H9 (cell line): ENCODE results near the gene SLC15A3. TPM values are rescaled to one million over a fixed set of nuclear protein-coding genes. Genes with fewer than 3 reads are reported as not detected.

ENCODE experiments used
- DNase-seq: peaks from one replicate; pipeline ENCODE4 v3.0.0-alpha.2; 2017
- H2AFZ ChIP-seq: one replicate; pipeline ENCODE4 v1.6.1; 2013; ENCODE audit warnings: mild to moderate bottlenecking, low read length, control low read depth, moderate library complexity
- H2AK5ac ChIP-seq: 2 replicates; pipeline ENCODE4 v1.6.1; 2013; ENCODE audit warnings: low read length, control low read depth, mixed read lengths; ENCODE audit not compliant: insufficient read length
- H2BK120ac ChIP-seq: one replicate; pipeline ENCODE4 v1.6.1; 2013; ENCODE audit warnings: low read depth, mild to moderate bottlenecking, low read length, control low read depth, inconsistent platforms; ENCODE audit not compliant: poor library complexity, severe bottlenecking
- H2BK12ac ChIP-seq: 2 replicates; pipeline ENCODE4 v1.6.1; 2013; ENCODE audit warnings: low read length, control low read depth, mixed read lengths, low read depth; ENCODE audit not compliant: insufficient read length
- H2BK15ac ChIP-seq: 2 replicates; pipeline ENCODE4 v1.6.1; 2013; ENCODE audit warnings: low read depth, low read length, control low read depth
- H2BK20ac ChIP-seq: one replicate; pipeline ENCODE4 v1.6.1; 2013; ENCODE audit warnings: low read depth, mild to moderate bottlenecking, low read length, control low read depth, inconsistent platforms; ENCODE audit not compliant: poor library complexity, severe bottlenecking
- H2BK5ac ChIP-seq: 2 replicates; pipeline ENCODE4 v1.6.1; 2013; ENCODE audit warnings: low read length, control low read depth, mixed read lengths; ENCODE audit not compliant: insufficient read length
- H3K14ac ChIP-seq: 2 replicates; pipeline ENCODE4 v1.6.1; 2013; ENCODE audit warnings: low read length, control low read depth; ENCODE audit not compliant: insufficient read depth
- H3K18ac ChIP-seq: 2 replicates; pipeline ENCODE4 v1.6.1; 2013; ENCODE audit warnings: low read depth, mild to moderate bottlenecking, mixed read lengths, low read length, control low read depth; ENCODE audit not compliant: insufficient read length
- H3K23ac ChIP-seq: 2 replicates; pipeline ENCODE4 v1.6.1; 2013; ENCODE audit warnings: low read length, control low read depth, mixed read lengths, low read depth; ENCODE audit not compliant: insufficient read length
- H3K23me2 ChIP-seq: 2 replicates; pipeline ENCODE4 v1.6.1; 2013; ENCODE audit warnings: low read depth, mild to moderate bottlenecking, mixed read lengths, low read length, control low read depth; ENCODE audit not compliant: insufficient read length, poor library complexity, severe bottlenecking
- H3K27ac ChIP-seq: 2 replicates; pipeline ENCODE4 v1.5.1; 2013; ENCODE audit warnings: low read length, control low read depth, mixed read lengths, low read depth; ENCODE audit not compliant: insufficient read length
- H3K27me3 ChIP-seq: 2 replicates; pipeline ENCODE4 v1.6.1; 2013; ENCODE audit warnings: low read length, control low read depth, inconsistent platforms; ENCODE audit not compliant: insufficient read depth
- H3K4ac ChIP-seq: 2 replicates; pipeline ENCODE4 v1.6.1; 2013; ENCODE audit warnings: low read depth, mild to moderate bottlenecking, control low read depth, inconsistent platforms, low read length, moderate library complexity
- H3K4me1 ChIP-seq: 2 replicates; pipeline ENCODE4 v1.6.1; 2013; ENCODE audit warnings: low read length, control low read depth, inconsistent platforms; ENCODE audit not compliant: insufficient read depth
- H3K4me2 ChIP-seq: 2 replicates; pipeline ENCODE4 v1.6.1; 2013; ENCODE audit warnings: low read length, control low read depth, mixed read lengths; ENCODE audit not compliant: insufficient read length, insufficient read depth
- H3K56ac ChIP-seq: 2 replicates; pipeline ENCODE4 v1.6.1; 2013; ENCODE audit warnings: low read depth, mild to moderate bottlenecking, mixed read lengths, low read length, control low read depth; ENCODE audit not compliant: insufficient read length
- H3K79me1 ChIP-seq: 2 replicates; pipeline ENCODE4 v1.6.1; 2013; ENCODE audit warnings: low read depth, mild to moderate bottlenecking, moderate library complexity, low read length, control low read depth, inconsistent platforms; ENCODE audit not compliant: insufficient read depth, poor library complexity, severe bottlenecking
- H3K79me2 ChIP-seq: 2 replicates; pipeline ENCODE4 v1.6.1; 2013; ENCODE audit warnings: low read length, control low read depth, inconsistent platforms; ENCODE audit not compliant: insufficient read depth
- H3K9ac ChIP-seq: 2 replicates; pipeline ENCODE4 v1.6.1; 2013; ENCODE audit warnings: low read length, control low read depth, mixed read lengths; ENCODE audit not compliant: insufficient read length; ENCODE audit errors: extremely low read depth
- H3K9me3 ChIP-seq: one replicate; pipeline ENCODE4 v1.6.1; 2013; ENCODE audit warnings: low read depth, low read length, inconsistent platforms; ENCODE audit not compliant: control insufficient read depth
- H3T11ph ChIP-seq: one replicate; pipeline ENCODE4 v1.6.1; 2013; ENCODE audit warnings: mild to moderate bottlenecking, low read length, control low read depth, inconsistent platforms
- H4K20me1 ChIP-seq: one replicate; pipeline ENCODE4 v1.6.1; 2013; ENCODE audit not compliant: control insufficient read depth, insufficient read length, insufficient read depth
- H4K5ac ChIP-seq: 2 replicates; pipeline ENCODE4 v1.6.1; 2013; ENCODE audit warnings: low read depth, mild to moderate bottlenecking, mixed read lengths, low read length, control low read depth; ENCODE audit not compliant: insufficient read length
- H4K8ac ChIP-seq: replicated peaks from 2 replicates; pipeline ENCODE4 v1.6.1; 2013; ENCODE audit warnings: low read length, control low read depth, mixed read lengths, low read depth; ENCODE audit not compliant: insufficient read length
- H4K91ac ChIP-seq: 2 replicates; pipeline ENCODE4 v1.6.1; 2013; ENCODE audit warnings: low read depth, mild to moderate bottlenecking, moderate library complexity, mixed read lengths, low read length, control low read depth; ENCODE audit not compliant: insufficient read length
- H3K27ac Mint-ChIP-seq, 3 experiments: 2 replicates in 2 of 3; 3 replicates in 1 of 3; pipeline ENCODE4 v1.8.0; 2020 to 2021; ENCODE audit warnings: mixed read lengths in 3 of 3, mild to moderate bottlenecking in 1 of 3, moderate library complexity in 1 of 3
- H3K27me3 Mint-ChIP-seq: 2 replicates; pipeline ENCODE4 v1.8.0; 2021; ENCODE audit warnings: low read depth, mild to moderate bottlenecking, moderate library complexity, mixed read lengths
- H3K36me3 Mint-ChIP-seq, 3 experiments: 2 replicates in 2 of 3; 3 replicates in 1 of 3; pipeline ENCODE4 v1.8.0; 2020 to 2021; ENCODE audit warnings: low read depth in 3 of 3, mixed read lengths in 3 of 3; ENCODE audit not compliant: insufficient read depth in 1 of 3
- H3K4me1 Mint-ChIP-seq, 2 experiments: 2 replicates each; pipeline ENCODE4 v1.8.0; 2020; ENCODE audit warnings: mixed read lengths in 2 of 2
- H3K4me3 Mint-ChIP-seq, 2 experiments: 2 replicates in 1 of 2; 3 replicates in 1 of 2; pipeline ENCODE4 v1.8.0; 2020 to 2021; ENCODE audit warnings: mild to moderate bottlenecking in 2 of 2, mixed read lengths in 2 of 2, moderate library complexity in 1 of 2
- H3K9me3 Mint-ChIP-seq, 2 experiments: 2 replicates in 1 of 2; 3 replicates in 1 of 2; pipeline ENCODE4 v1.8.0; 2020; ENCODE audit warnings: mild to moderate bottlenecking in 2 of 2, mixed read lengths in 2 of 2, moderate library complexity in 1 of 2
- CTCF ChIP-seq: fragments of 200-600 bp; sonication (generic); conservative IDR thresholded peaks from 3 replicates; pipeline ENCODE4 v1.8.0; 2021; ENCODE audit warnings: antibody characterized with exemption, mild to moderate bottlenecking
- WGBS: extraction: QIAGEN DNeasy Blood & Tissue Kit; methylation state at CpG from one replicate; pipeline ENCODE4 v1.1.7; 2013; ENCODE audit warnings: missing lambda C conversion rate, low lambda C conversion rate, mixed read lengths; ENCODE audit not compliant: insufficient read length; ENCODE audit errors: extremely low coverage; 5-methylcytosine and 5-hydroxymethylcytosine counted together
- total RNA-seq: library from RNA; stranded (reverse); gene quantifications from 2 replicates; pipeline ENCODE4 v1.2.1, GENCODE V29; 2021

SLC15A3 gene
- total RNA-seq, 1 experiment from 2014 or later = 7.0 TPM

GRCh38 chr11:60923326-60923725, 28.6 kb downstream of the SLC15A3 start:
- Histone ChIP-seq H2BK12ac (no peak overlapping the region), H2BK120ac (no peak overlapping the region), H3K27ac (no peak overlapping the region), H4K91ac (no peak overlapping the region), H3K9me3 (no peaks in the 10 kb centered on the region), H3K27me3 (no peaks in the 10 kb centered on the region), H2AFZ (no peak overlapping the region), H3K4me1 (peaks cover 2% of the 10 kb centered on the region), H4K5ac (no peak overlapping the region), H3K23ac (no peak overlapping the region), H3K4ac (no peak overlapping the region), H3K9ac (no peak overlapping the region), H3T11ph (no peak overlapping the region), H3K14ac (no peak overlapping the region), H4K8ac (no peak overlapping the region), H4K20me1 (no peaks in the 10 kb centered on the region), H3K18ac (no peak overlapping the region), H3K56ac (no peak overlapping the region), H2AK5ac (no peak overlapping the region), H2BK15ac (no peak overlapping the region), H2BK5ac (no peak overlapping the region), H3K79me1 (no peaks in the 10 kb centered on the region), H3K4me2 (no peak overlapping the region), H3K79me2 (no peaks in the 10 kb centered on the region), H2BK20ac (no peak overlapping the region), H3K23me2 (peaks cover 10% of the 10 kb centered on the region)
- Mint-ChIP-seq H3K4me1 (peaks cover 16 to 21% of the 10 kb centered on the region in 2 experiments), H3K27me3 (peaks cover 7% of the 10 kb centered on the region), H3K36me3 (peaks cover 25 to 50% (median 44%) of the 10 kb centered on the region in 3 experiments; a peak in 6 of 7 replicates), H3K4me3 (peak overlapping the region in 1 of 2 experiments; percentile 51; a peak in 2 of 5 replicates), H3K9me3 (no peaks in the 10 kb centered on the region), H3K27ac (no peak overlapping the region)
- no CpG with 5 or more reads among the region's 5 CpGs for WGBS
- TF ChIP-seq CTCF = no peak; the same call in 2 of the 3 replicates
- DNase-seq = no peak
